ENCODE results near the gene NDUFAF7.
"Not testable (repeated sequence)": the region's sequence is repeated elsewhere in the genome, so short reads cannot be mapped to it uniquely, and the experiment has no call there.

Gene NDUFAF7

GRCh38 chr2:37231241-37232130, at the start of gene NDUFAF7, which contains the start of gene CEBPZ:
Gene NDUFAF7 (plus strand): TSS chr2:37231658. CDS start chr2:37231706, 48 bp downstream.
Gene CEBPZ (minus strand): TSS chr2:37231596. CDS start chr2:37231567, 29 bp downstream.
- H3K27ac Mint-ChIP-seq, result no peak within 1 kb of the TSS
- peaks cover 42% of the 10 kb centered on the region for H3K4me1 Mint-ChIP-seq (ENCODE audit: low read depth)
- H3K9me3 Mint-ChIP-seq (ENCODE audit: low read depth), result no peaks in the 10 kb centered on the region
- H3K4me3 Mint-ChIP-seq, result no peak within 1 kb of the TSS
- no peaks in the 10 kb centered on the region for H3K27me3 Mint-ChIP-seq
- peaks cover 10% of the 10 kb centered on the region for H3K36me3 Mint-ChIP-seq

GRCh38 chr2:37181726-37182684, 49.5 kb upstream of the NDUFAF7 start:
- Mint-ChIP-seq H3K27me3 (no peaks in the 10 kb centered on the region), H3K9me3 (ENCODE audit: low read depth) (no peaks in the 10 kb centered on the region)

DNA sequence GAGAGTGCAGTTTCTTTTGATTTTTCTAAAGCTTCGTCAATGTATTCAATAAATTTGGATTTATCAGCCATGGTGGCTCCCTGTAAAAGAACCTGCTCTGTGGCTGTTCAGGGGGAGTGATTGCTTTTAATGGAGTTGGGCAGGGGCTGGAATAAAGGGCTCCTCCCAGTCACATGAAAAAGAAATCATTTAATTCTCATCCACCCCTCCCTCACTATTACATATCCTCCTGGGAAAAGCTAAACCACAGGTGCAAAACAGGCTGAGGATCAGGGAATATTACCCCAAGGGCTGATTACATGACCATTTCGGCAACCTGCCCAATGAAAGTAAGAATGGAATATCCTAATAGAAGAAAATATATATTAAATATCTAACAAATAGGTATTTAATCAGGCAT, 42.9 kb upstream of the NDUFAF7 start, which contains the start of gene SULT6B1:
TSS of gene SULT6B1 (minus strand) at position 101 of the 400 bp plus-strand sequence. CDS start at position 71, 30 bp downstream.
- Mint-ChIP-seq H3K9me3 (ENCODE audit: low read depth) (no peaks in the 10 kb centered on the region), H3K27ac (no peak within 1 kb of the TSS), H3K4me3 (no peak within 1 kb of the TSS), H3K4me1 (ENCODE audit: low read depth) (no peaks in the 10 kb centered on the region), H3K27me3 (no peaks in the 10 kb centered on the region), H3K36me3 (no peaks in the 10 kb centered on the region)

More at GRCh38 chr2:37181726-37182684, 49.5 kb upstream of the NDUFAF7 start:
- Mint-ChIP-seq H3K4me3 (no peak overlapping the region), H3K36me3 (no peaks in the 10 kb centered on the region), H3K27ac (no peak overlapping the region), H3K4me1 (ENCODE audit: low read depth) (no peaks in the 10 kb centered on the region)

- H3K9me3 Mint-ChIP-seq (ENCODE audit: low read depth), result no peaks in the 10 kb centered on the region
- no peak overlapping the region for H3K4me3 Mint-ChIP-seq
- H3K27ac Mint-ChIP-seq, result no peak overlapping the region
- H3K27me3 Mint-ChIP-seq, result no peaks in the 10 kb centered on the region
- H3K36me3 Mint-ChIP-seq, result no peaks in the 10 kb centered on the region
- no peaks in the 10 kb centered on the region for H3K4me1 Mint-ChIP-seq (ENCODE audit: low read depth)
These were observed 41.9 kb upstream of the NDUFAF7 start for GRCh38 chr2:37189452-37190153.

DNA sequence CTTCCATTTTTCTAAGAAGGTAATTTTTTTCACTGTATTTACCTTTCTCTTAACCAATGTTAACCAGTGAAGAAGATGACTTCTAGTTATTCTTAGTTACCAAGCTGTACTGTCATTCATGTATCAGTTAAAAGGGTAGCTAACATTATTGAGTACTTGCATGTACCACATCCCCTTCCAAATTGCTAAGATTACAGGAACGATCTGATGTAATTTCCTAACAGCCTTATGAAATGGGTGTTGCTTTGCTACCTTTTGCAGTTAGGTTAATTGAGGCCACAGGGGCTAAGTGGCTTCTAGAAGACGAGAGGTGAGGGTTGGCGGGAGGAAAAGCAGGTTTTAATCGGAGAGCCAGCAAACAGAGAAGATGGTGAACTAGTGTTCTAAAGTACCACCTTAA, 41.2 kb upstream of the NDUFAF7 start:
- H3K36me3 Mint-ChIP-seq, result no peaks in the 10 kb centered on the region
- no peaks in the 10 kb centered on the region for H3K27me3 Mint-ChIP-seq
- no peak overlapping the region for H3K4me3 Mint-ChIP-seq
- no peaks in the 10 kb centered on the region for H3K4me1 Mint-ChIP-seq (ENCODE audit: low read depth)
- H3K9me3 Mint-ChIP-seq (ENCODE audit: low read depth), result no peaks in the 10 kb centered on the region
- no peak overlapping the region for H3K27ac Mint-ChIP-seq

GRCh38 chr2:37191253-37191652, 40.2 kb upstream of the NDUFAF7 start:
- Mint-ChIP-seq H3K4me1 (ENCODE audit: low read depth) (peaks cover 1% of the 10 kb centered on the region), H3K36me3 (no peaks in the 10 kb centered on the region), H3K27ac (no peak overlapping the region), H3K9me3 (ENCODE audit: low read depth) (no peaks in the 10 kb centered on the region), H3K27me3 (no peaks in the 10 kb centered on the region), H3K4me3 (no peak overlapping the region)

GRCh38 chr2:37191747-37192146, 39.7 kb upstream of the NDUFAF7 start:
- Mint-ChIP-seq H3K27ac (no peak overlapping the region), H3K4me1 (ENCODE audit: low read depth) (peaks cover 4% of the 10 kb centered on the region), H3K9me3 (ENCODE audit: low read depth) (no peaks in the 10 kb centered on the region), H3K27me3 (no peaks in the 10 kb centered on the region), H3K36me3 (no peaks in the 10 kb centered on the region), H3K4me3 (no peak overlapping the region)

DNA sequence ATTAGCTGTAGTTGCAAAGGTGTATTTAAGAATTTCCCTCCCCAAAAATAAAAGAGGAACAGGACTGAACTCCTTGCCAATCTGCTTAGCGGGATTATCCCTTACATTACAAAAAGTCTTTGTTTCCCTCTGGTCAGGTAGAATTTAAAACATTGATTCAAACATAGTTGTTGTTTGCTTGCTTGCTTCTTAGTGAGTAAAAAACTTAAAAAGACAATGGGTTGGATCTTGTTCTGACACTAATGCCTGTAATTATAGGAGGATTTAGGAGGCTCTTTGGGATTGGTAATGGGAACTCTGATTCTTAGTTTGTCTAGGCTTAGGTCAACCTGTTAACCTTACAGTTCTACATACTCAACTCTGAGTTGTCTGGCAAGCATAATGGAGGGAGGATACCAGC, 38.9 kb upstream of the NDUFAF7 start:
- Mint-ChIP-seq H3K27ac (no peak overlapping the region), H3K27me3 (no peaks in the 10 kb centered on the region), H3K4me1 (ENCODE audit: low read depth) (peaks cover 11% of the 10 kb centered on the region), H3K36me3 (no peaks in the 10 kb centered on the region), H3K9me3 (ENCODE audit: low read depth) (no peaks in the 10 kb centered on the region), H3K4me3 (no peak overlapping the region)

- peak overlapping the region; percentile 96 for H3K4me3 Mint-ChIP-seq
- peaks cover 29% of the 10 kb centered on the region for H3K4me1 Mint-ChIP-seq (ENCODE audit: low read depth)
- H3K36me3 Mint-ChIP-seq; H3K27me3 Mint-ChIP-seq; H3K9me3 Mint-ChIP-seq (ENCODE audit: low read depth): not testable (repeated sequence)
- H3K27ac Mint-ChIP-seq, result peak overlapping the region; percentile 97
These were observed 35.6 kb upstream of the NDUFAF7 start for GRCh38 chr2:37195862-37196319.

DNA sequence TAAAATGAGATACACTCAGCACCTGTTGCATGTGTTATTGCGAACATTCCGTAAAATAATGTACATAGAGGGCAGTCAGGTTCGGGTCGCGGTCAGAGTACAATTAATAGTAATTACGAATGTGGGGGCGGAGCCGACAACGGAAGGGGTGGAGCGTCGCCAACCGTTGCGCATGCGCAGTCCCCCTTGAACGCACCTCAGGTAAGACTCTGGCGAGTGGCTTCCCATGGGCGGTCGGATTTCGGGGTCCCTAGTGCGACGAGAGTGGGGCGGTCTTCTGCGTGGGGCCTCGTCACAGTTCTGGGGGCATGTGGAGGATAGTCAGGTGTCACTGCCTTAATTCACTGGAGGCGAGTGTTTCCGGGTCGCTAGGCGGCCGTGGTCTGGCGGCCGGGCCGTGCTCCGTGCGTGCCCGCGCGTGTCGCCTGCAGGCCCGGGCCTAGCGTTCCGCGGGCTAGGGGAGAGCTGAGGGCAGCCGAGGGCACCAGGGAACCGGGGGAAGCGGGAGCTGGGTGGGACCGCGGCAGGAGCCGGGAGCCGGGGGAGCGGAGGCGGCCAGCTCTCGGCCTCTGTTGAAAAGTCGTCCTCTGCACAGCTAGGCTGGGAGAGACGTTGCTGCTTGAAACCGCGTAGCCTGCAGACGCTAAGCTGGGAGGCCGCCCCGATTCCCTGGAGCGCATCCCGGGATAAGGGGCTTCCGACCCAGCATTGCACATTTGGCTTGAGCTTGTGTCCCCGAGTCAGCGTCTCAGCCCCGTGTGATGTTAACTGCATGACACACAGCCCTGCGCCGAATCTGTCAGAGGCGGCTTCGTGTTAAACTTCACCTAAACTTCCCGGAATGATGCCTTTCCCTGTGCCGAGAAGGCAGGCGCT, 34.9 kb upstream of the NDUFAF7 start, which contains the start of gene CEBPZOS:
TSS of gene CEBPZOS (plus strand) at position 177 of the 876 bp plus-strand sequence. CDS start 3,209 bp downstream, outside the sequence.
- H3K4me1 Mint-ChIP-seq (ENCODE audit: low read depth), result peaks cover 35% of the 10 kb centered on the region
- no peaks in the 10 kb centered on the region for H3K27me3 Mint-ChIP-seq
- peak within 1 kb of the TSS; percentile 96 for H3K4me3 Mint-ChIP-seq
- peaks cover 3% of the 10 kb centered on the region for H3K36me3 Mint-ChIP-seq
- H3K27ac Mint-ChIP-seq, result peak within 1 kb of the TSS; percentile 97
- H3K9me3 Mint-ChIP-seq (ENCODE audit: low read depth), result no peaks in the 10 kb centered on the region

- Mint-ChIP-seq H3K27ac (peak overlapping the region; percentile 79), H3K9me3 (ENCODE audit: low read depth) (no peaks in the 10 kb centered on the region), H3K27me3 (no peaks in the 10 kb centered on the region), H3K4me1 (ENCODE audit: low read depth) (peaks cover 43% of the 10 kb centered on the region), H3K4me3 (peak overlapping the region; percentile 35), H3K36me3 (peaks cover 11% of the 10 kb centered on the region)
These were observed 32.8 kb upstream of the NDUFAF7 start for GRCh38 chr2:37198681-37199065.

- peaks cover 30% of the 10 kb centered on the region for H3K36me3 Mint-ChIP-seq
- peak overlapping the region; percentile 74 for H3K27ac Mint-ChIP-seq
These were observed 30.2 kb upstream of the NDUFAF7 start for GRCh38 chr2:37201208-37201607.

GRCh38 chr2:37201766-37202165, 29.7 kb upstream of the NDUFAF7 start:
- H3K4me1 Mint-ChIP-seq (ENCODE audit: low read depth), result peaks cover 48% of the 10 kb centered on the region
- H3K27me3 Mint-ChIP-seq, result no peaks in the 10 kb centered on the region
- peak overlapping the region; percentile 51 for H3K4me3 Mint-ChIP-seq
- peaks cover 7% of the 10 kb centered on the region for H3K9me3 Mint-ChIP-seq (ENCODE audit: low read depth)
- H3K36me3 Mint-ChIP-seq, result peaks cover 34% of the 10 kb centered on the region
- H3K27ac Mint-ChIP-seq, result peak overlapping the region; percentile 74

More at GRCh38 chr2:37201208-37201607, 30.2 kb upstream of the NDUFAF7 start:
- no peaks in the 10 kb centered on the region for H3K27me3 Mint-ChIP-seq
- peaks cover 49% of the 10 kb centered on the region for H3K4me1 Mint-ChIP-seq (ENCODE audit: low read depth)
- H3K4me3 Mint-ChIP-seq, result peak overlapping the region; percentile 13
- H3K9me3 Mint-ChIP-seq (ENCODE audit: low read depth), result peaks cover 5% of the 10 kb centered on the region

All from activated naive CD8-positive, alpha-beta T cell (primary cell).